C4-2B (cell line): Measurements from ENCODE around the gene SEBOX.

Experiments
- CTCF ChIP-seq: fragments of 450-650 bp; conservative IDR thresholded peaks from 2 replicates; pipeline ENCODE4 v1.5.1; 2017; ENCODE audit warnings: mild to moderate bottlenecking
- ZFX ChIP-seq: fragments of 450-650 bp; IDR thresholded peaks from 2 replicates; pipeline ENCODE4 v1.6.1; 2017

- TF ChIP-seq CTCF (no peak), ZFX (no peak)
Observed at GRCh38 chr17:28368306-28368831, 3.4 kb upstream of the SEBOX start.
